Loucy (cell line): ENCODE results near the gene FAM43B.

Source experiments
- H2AFZ ChIP-seq: fragments of 200-600 bp; sonication (generic); 2 replicates; pipeline ENCODE4 v1.6.0; 2016; ENCODE audit warnings: antibody characterized with exemption, mild to moderate bottlenecking, low read length, moderate library complexity
- H3F3A ChIP-seq: fragments of 200-600 bp; 2 replicates; pipeline ENCODE4 v1.6.0; 2016; ENCODE audit warnings: antibody characterized with exemption, low read depth, mild to moderate bottlenecking
- H3K27me3 ChIP-seq: fragments of 200-600 bp; sonication (generic); 2 replicates; pipeline ENCODE4 v1.6.1; 2014; ENCODE audit warnings: low read length, mild to moderate bottlenecking; ENCODE audit not compliant: insufficient read depth, poor library complexity, severe bottlenecking
- H3K36me3 ChIP-seq: fragments of 200-600 bp; sonication (generic); 2 replicates; pipeline ENCODE4 v1.6.1; 2016; ENCODE audit warnings: low read length; ENCODE audit not compliant: insufficient read depth
- H3K4me1 ChIP-seq: fragments of 200-600 bp; sonication (generic); 2 replicates; pipeline ENCODE4 v1.5.1; 2014; ENCODE audit warnings: low read length, mild to moderate bottlenecking; ENCODE audit not compliant: insufficient read depth, poor library complexity, severe bottlenecking
- H3K4me2 ChIP-seq: fragments of 200-600 bp; sonication (generic); 2 replicates; pipeline ENCODE4 v1.6.0; 2014; ENCODE audit warnings: antibody characterized with exemption, low read length, low read depth, mild to moderate bottlenecking; ENCODE audit not compliant: poor library complexity, severe bottlenecking
- H3K4me3 ChIP-seq: fragments of 200-600 bp; sonication (generic); 2 replicates; pipeline ENCODE4 v1.5.1; 2014; ENCODE audit warnings: low read length, mild to moderate bottlenecking, mixed read lengths; ENCODE audit not compliant: poor library complexity, severe bottlenecking
- H3K79me2 ChIP-seq: fragments of 200-600 bp; sonication (generic); 2 replicates; pipeline ENCODE4 v1.6.1; 2014; ENCODE audit warnings: low read length; ENCODE audit not compliant: insufficient read depth
- H3K9ac ChIP-seq: fragments of 200-600 bp; sonication (generic); 2 replicates; pipeline ENCODE4 v1.6.0; 2014; ENCODE audit warnings: mild to moderate bottlenecking, low read depth, low read length, moderate library complexity; ENCODE audit not compliant: poor library complexity, severe bottlenecking
- H3K9me2 ChIP-seq: fragments of 200-600 bp; sonication (generic); replicated peaks from 2 replicates; pipeline ENCODE4 v1.6.1; 2016; ENCODE audit warnings: low read depth, low read length, mixed read lengths
- H3K9me3 ChIP-seq: fragments of 200-600 bp; sonication (generic); 2 replicates; pipeline ENCODE4 v1.6.1; 2014; ENCODE audit warnings: mild to moderate bottlenecking, antibody characterized with exemption, low read length, low read depth; ENCODE audit not compliant: insufficient read depth
- H4K20me1 ChIP-seq: fragments of 200-600 bp; sonication (generic); 2 replicates; pipeline ENCODE4 v1.6.0; 2014; ENCODE audit warnings: antibody characterized with exemption, low read length, mild to moderate bottlenecking; ENCODE audit not compliant: insufficient read depth, poor library complexity, severe bottlenecking
- EZH2phosphoT487 ChIP-seq: fragments of 200-600 bp; IDR thresholded peaks from 2 replicates; pipeline ENCODE4 v1.6.1; 2018; ENCODE audit warnings: antibody characterized with exemption, mild to moderate bottlenecking, moderate library complexity, borderline replicate concordance
- TF ChIP-seq, protein P1 (sequence below): fragments of 200-600 bp; sonication (generic); conservative IDR thresholded peaks from 2 replicates; pipeline ENCODE4 v1.5.1; 2014; ENCODE audit warnings: mild to moderate bottlenecking, antibody characterized with exemption, low read length

FAM43B gene

DNA sequence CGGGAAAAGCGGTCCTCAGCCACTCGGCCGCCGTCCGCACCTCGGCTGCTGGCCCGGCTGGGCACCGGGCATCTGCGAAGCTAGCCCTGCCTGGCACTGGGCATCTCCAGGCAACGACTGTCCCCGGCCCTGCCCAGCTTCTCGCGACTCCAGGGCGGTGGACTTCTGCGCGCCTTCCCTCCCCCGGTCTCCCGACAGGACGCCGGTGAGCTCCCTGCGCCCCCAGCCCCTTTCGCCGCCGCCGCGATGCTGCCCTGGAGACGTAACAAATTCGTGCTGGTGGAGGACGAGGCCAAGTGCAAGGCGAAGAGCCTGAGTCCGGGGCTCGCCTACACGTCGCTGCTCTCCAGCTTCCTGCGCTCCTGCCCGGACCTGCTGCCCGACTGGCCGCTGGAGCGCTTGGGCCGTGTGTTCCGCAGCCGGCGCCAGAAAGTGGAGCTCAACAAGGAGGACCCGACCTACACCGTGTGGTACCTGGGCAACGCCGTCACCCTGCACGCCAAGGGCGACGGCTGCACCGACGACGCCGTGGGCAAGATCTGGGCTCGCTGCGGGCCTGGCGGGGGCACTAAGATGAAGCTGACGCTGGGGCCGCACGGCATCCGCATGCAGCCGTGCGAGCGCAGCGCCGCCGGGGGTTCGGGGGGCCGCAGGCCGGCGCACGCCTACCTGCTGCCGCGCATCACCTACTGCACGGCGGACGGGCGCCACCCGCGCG, 514 bp downstream of the FAM43B start:
- Histone ChIP-seq H3K4me1 (peaks cover 7% of the 10 kb centered on the region), H3K79me2 (no peaks in the 10 kb centered on the region), H3K9me3 (no peaks in the 10 kb centered on the region), H3K4me2 (no peak overlapping the region), H2AFZ (no peak overlapping the region), H3F3A (no peaks in the 10 kb centered on the region), H3K36me3 (no peaks in the 10 kb centered on the region), H3K9me2 (no peaks in the 10 kb centered on the region), H4K20me1 (no peaks in the 10 kb centered on the region), H3K9ac (no peak overlapping the region), H3K27me3 (no peaks in the 10 kb centered on the region), H3K4me3 (no peak overlapping the region)
- TF ChIP-seq EZH2phosphoT487 = no peak
- TF ChIP-seq, protein P1, sequence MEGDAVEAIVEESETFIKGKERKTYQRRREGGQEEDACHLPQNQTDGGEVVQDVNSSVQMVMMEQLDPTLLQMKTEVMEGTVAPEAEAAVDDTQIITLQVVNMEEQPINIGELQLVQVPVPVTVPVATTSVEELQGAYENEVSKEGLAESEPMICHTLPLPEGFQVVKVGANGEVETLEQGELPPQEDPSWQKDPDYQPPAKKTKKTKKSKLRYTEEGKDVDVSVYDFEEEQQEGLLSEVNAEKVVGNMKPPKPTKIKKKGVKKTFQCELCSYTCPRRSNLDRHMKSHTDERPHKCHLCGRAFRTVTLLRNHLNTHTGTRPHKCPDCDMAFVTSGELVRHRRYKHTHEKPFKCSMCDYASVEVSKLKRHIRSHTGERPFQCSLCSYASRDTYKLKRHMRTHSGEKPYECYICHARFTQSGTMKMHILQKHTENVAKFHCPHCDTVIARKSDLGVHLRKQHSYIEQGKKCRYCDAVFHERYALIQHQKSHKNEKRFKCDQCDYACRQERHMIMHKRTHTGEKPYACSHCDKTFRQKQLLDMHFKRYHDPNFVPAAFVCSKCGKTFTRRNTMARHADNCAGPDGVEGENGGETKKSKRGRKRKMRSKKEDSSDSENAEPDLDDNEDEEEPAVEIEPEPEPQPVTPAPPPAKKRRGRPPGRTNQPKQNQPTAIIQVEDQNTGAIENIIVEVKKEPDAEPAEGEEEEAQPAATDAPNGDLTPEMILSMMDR = no peak

DNA sequence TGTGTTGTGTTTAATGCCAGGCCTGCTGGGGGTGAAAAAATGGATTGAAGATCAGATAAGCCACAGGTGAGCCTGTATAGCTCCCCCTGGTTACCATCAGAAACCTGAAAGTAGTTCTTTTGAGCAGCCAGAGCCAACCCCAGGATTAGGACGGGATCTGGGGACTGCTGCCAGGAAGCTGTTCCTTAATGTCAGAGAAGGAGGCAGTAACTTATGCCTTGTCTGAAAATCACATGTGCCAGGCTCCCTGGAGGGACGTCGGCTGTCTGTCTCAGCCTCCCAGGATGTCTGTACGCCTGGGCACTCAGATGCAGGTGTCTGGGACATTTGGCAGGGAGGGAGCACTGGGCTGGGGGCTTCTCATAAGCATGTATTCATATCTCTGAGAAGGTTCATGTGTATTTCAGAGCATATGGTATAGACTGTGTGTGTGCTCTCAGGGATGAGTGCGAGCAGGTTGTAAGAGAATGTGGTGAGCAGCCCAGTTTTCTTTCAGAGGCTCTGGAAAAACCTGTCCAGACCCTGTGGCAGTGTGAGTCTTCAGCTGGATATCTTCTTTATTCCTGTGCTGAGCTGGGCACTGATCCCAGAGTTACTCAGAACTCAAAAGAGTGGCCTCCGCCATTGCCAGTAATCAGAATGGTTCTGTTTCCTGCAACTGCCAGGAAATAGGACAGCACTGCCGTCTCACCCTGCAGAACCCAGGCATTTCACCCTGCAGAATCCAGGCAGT, 2.8 kb downstream of the FAM43B start:
- no peaks in the 10 kb centered on the region for H3K36me3 ChIP-seq

DNA sequence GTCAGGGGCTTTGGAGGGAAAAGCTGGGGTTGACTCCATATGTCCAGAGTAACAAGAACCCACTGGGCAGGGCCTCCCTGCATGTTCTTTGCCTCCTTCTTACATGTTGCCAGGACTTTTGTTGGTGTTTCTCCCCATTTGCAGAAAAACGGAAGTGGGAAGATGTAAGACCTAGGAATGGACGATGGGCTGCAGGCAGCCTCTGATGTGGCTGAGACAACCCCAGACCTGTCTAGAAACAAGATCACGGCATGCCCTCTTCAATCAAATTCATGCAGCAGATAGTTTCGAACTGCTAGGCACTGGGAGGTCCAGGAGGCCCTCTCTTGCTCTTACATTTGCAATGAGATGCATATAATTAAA, 3.4 kb downstream of the FAM43B start:
- no peaks in the 10 kb centered on the region for H4K20me1 ChIP-seq
- TF ChIP-seq, protein P1 = no peak
- no peak for TF ChIP-seq EZH2phosphoT487
- no peak overlapping the region for H3K4me2 ChIP-seq

More for the DNA sequence above, 2.8 kb downstream of the FAM43B start:
- H3K4me2 ChIP-seq = no peak overlapping the region
- no peaks in the 10 kb centered on the region for H4K20me1 ChIP-seq
- H3F3A ChIP-seq = no peaks in the 10 kb centered on the region
- H3K9me3 ChIP-seq = no peaks in the 10 kb centered on the region
- peaks cover 7% of the 10 kb centered on the region for H3K4me1 ChIP-seq
- H3K79me2 ChIP-seq = no peaks in the 10 kb centered on the region
- no peak overlapping the region for H3K4me3 ChIP-seq
- no peak overlapping the region for H3K9ac ChIP-seq
- H3K27me3 ChIP-seq = no peaks in the 10 kb centered on the region
- TF ChIP-seq EZH2phosphoT487 = no peak
- TF ChIP-seq, protein P1 = no peak
- no peak overlapping the region for H2AFZ ChIP-seq
- no peaks in the 10 kb centered on the region for H3K9me2 ChIP-seq

More for the DNA sequence above, 3.4 kb downstream of the FAM43B start:
- Histone ChIP-seq H3K9ac (no peak overlapping the region), H3K36me3 (no peaks in the 10 kb centered on the region), H3K9me3 (no peaks in the 10 kb centered on the region), H3K4me1 (peaks cover 5% of the 10 kb centered on the region), H3K79me2 (no peaks in the 10 kb centered on the region), H3K27me3 (no peaks in the 10 kb centered on the region), H3F3A (no peaks in the 10 kb centered on the region), H3K4me3 (no peak overlapping the region), H2AFZ (no peak overlapping the region), H3K9me2 (no peaks in the 10 kb centered on the region)
